ENCODE data around the gene ROR2. TPM values are rescaled to one million over a fixed set of nuclear protein-coding genes. Genes with fewer than 3 reads are reported as not detected.
"Not testable (repeated sequence)": the region's sequence is repeated elsewhere in the genome, so short reads cannot be mapped to it uniquely, and the experiment has no call there.

The ROR2 gene
- total RNA-seq, 1 experiment from 2014 or later = not detected

DNA sequence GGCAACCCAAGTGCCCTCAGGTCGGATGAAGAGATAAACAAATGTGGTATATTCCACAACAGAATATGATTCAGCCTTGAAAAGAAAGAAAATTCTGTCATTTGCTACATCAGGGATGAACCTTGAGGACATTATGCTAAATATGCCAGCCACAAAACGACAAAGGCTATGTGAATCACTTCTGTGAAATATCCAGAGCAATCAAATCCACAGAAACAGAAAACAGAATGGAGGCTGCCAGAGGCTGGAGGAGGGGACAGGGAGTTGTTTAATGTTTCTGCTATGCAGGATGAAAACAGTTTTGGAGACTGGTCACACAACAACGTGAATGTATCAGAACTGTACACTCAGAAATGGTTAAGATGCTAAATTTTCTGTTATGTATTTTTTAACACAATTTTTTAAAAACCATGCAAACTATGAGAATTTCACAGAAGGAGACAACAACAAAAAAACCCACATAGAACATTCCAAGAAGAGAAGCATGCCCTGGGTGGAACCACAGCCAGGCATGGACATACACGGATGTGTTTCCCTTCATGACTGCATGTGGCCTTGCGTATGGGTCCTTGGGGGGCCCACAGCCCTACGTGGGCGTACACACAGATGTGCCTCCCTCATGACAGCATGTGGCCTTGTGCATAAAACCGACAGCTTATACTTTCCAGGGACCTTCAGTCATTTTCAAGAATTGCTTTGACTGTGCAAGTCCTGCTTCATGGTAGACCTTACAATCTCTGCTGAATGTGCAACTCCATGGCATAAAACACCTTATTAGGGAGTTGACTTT is 146.7 kb downstream of the ROR2 start:
- H3K4me1 Mint-ChIP-seq (ENCODE audit: low read depth, unreplicated experiment) = peaks cover 8% of the 10 kb centered on the region
- no peak overlapping the region for H3K4me3 Mint-ChIP-seq (ENCODE audit: low read depth, unreplicated experiment)
- peaks cover 53% of the 10 kb centered on the region for H3K27me3 Mint-ChIP-seq (ENCODE audit: unreplicated experiment)
- intact Hi-C loops (cut with micrococcal nuclease; ENCODE audit: unreplicated experiment) = no loop called here
- TF ChIP-seq, protein P1, sequence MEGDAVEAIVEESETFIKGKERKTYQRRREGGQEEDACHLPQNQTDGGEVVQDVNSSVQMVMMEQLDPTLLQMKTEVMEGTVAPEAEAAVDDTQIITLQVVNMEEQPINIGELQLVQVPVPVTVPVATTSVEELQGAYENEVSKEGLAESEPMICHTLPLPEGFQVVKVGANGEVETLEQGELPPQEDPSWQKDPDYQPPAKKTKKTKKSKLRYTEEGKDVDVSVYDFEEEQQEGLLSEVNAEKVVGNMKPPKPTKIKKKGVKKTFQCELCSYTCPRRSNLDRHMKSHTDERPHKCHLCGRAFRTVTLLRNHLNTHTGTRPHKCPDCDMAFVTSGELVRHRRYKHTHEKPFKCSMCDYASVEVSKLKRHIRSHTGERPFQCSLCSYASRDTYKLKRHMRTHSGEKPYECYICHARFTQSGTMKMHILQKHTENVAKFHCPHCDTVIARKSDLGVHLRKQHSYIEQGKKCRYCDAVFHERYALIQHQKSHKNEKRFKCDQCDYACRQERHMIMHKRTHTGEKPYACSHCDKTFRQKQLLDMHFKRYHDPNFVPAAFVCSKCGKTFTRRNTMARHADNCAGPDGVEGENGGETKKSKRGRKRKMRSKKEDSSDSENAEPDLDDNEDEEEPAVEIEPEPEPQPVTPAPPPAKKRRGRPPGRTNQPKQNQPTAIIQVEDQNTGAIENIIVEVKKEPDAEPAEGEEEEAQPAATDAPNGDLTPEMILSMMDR (IDR thresholded peaks at IDR 0.05; ENCODE audit: unreplicated experiment) = no peak
- CTCF ChIA-PET = no interaction called here
- no peaks in the 10 kb centered on the region for H3K9me3 Mint-ChIP-seq (ENCODE audit: low read depth, unreplicated experiment)
- no peak overlapping the region for H3K27ac Mint-ChIP-seq (ENCODE audit: unreplicated experiment)
- no peaks in the 10 kb centered on the region for H3K36me3 Mint-ChIP-seq (ENCODE audit: insufficient read depth, unreplicated experiment)
- no TSS peak for BruUV-seq (replicated peaks)
- no peak for DNase-seq

DNA sequence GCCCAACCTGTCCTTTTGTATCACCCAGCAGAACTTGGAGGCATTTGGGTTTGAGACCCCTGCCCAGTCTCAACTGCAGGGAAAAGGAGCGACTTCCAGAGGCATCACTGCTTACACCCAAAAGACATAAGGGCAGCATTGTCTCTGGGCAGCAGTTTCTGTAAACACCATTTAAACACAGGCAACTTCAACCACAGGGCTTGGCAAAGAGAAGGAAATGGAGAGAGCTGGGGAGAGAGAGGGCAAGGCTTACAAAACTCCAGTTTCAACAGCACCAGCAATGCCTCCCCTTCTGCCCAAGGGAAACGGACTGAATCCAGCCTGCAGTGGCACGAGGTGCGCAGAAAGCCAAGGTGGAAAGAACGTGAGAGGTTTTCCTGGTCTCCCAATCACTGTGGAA is 147.6 kb downstream of the ROR2 start:
- BruUV-seq (replicated peaks) = no TSS peak
- H3K4me3 Mint-ChIP-seq (ENCODE audit: low read depth, unreplicated experiment) = no peak overlapping the region
- TF ChIP-seq, protein P1 (IDR thresholded peaks at IDR 0.05; ENCODE audit: unreplicated experiment) = no peak
- peaks cover 8% of the 10 kb centered on the region for H3K4me1 Mint-ChIP-seq (ENCODE audit: low read depth, unreplicated experiment)
- no peaks in the 10 kb centered on the region for H3K9me3 Mint-ChIP-seq (ENCODE audit: low read depth, unreplicated experiment)
- CTCF ChIA-PET = no interaction called here
- intact Hi-C loops (cut with micrococcal nuclease; ENCODE audit: unreplicated experiment) = no loop called here
- H3K27me3 Mint-ChIP-seq (ENCODE audit: unreplicated experiment) = peaks cover 47% of the 10 kb centered on the region
- DNase-seq = no peak
- H3K36me3 Mint-ChIP-seq (ENCODE audit: insufficient read depth, unreplicated experiment) = no peaks in the 10 kb centered on the region
- H3K27ac Mint-ChIP-seq (ENCODE audit: unreplicated experiment) = no peak overlapping the region

DNA sequence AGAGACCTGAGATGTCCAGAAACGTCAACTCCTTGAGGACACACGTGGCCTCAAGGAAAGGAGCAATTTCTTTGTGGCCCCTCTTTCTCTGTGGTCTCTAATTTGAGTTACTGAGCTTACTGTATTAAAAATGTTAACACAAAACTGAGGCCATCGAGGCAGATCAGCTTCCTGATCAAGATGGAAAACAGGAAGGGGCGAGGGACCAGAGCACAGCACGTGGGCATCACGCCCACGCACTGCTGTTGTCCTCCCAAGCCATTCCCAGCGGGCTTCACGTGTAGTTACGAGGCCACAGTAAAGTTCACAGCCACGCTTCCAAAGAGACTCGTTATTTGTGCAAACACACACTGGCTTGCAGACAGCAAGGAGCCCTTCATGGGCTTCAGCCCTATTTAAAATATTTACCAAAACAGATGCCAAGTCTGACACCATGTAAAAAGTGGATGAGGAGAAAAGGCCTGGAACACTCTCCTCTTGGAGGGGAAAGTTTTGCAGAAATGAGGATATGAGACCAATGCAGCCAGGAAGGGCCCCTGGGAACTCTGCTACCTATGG is 149.5 kb downstream of the ROR2 start:
- Mint-ChIP-seq H3K27ac (ENCODE audit: unreplicated experiment) (no peak overlapping the region), H3K4me1 (ENCODE audit: low read depth, unreplicated experiment) (peaks cover 8% of the 10 kb centered on the region), H3K4me3 (ENCODE audit: low read depth, unreplicated experiment) (no peak overlapping the region), H3K9me3 (ENCODE audit: low read depth, unreplicated experiment) (no peaks in the 10 kb centered on the region), H3K36me3 (ENCODE audit: insufficient read depth, unreplicated experiment) (no peaks in the 10 kb centered on the region), H3K27me3 (ENCODE audit: unreplicated experiment) (peaks cover 29% of the 10 kb centered on the region)
- no TSS peak for BruUV-seq (replicated peaks)
- intact Hi-C loops (cut with micrococcal nuclease; ENCODE audit: unreplicated experiment) = no loop called here
- DNase-seq = no peak
- TF ChIP-seq, protein P1 (IDR thresholded peaks at IDR 0.05; ENCODE audit: unreplicated experiment) = no peak
- CTCF ChIA-PET = no interaction called here

DNA sequence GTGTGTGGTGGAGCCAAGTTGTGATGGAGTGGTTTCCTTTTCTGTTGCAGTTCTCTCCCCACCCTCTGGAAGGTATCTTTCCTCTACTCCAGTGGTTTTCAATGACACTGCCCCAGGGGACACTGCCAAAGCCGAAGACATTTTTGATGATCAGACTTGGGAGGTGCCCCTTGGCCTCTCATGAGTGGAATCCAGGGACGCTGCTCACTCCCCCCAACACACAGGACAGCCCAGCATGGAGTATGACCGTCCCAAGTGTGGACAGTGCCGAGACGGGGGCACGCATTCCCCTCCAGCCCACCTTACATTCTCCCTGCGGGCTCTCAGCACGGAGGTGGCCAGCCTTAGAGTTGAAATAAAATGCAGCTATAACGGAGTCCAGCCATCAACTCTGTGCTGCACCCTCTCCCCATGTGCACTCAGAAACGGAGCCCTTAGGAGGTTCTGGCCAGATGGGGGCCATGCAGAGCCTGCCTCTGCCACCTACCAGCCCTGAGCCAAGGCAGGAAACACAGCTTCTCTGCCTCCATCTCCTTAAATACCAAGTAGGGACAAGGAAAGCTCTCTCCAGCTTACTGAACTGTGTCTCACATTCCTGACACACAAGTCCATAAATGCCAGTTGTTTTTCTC is 150.8 kb downstream of the ROR2 start:
- Mint-ChIP-seq H3K4me1 (ENCODE audit: low read depth, unreplicated experiment) (peaks cover 8% of the 10 kb centered on the region), H3K4me3 (ENCODE audit: low read depth, unreplicated experiment) (no peak overlapping the region), H3K27me3 (ENCODE audit: unreplicated experiment) (peaks cover 19% of the 10 kb centered on the region), H3K36me3 (ENCODE audit: insufficient read depth, unreplicated experiment) (no peaks in the 10 kb centered on the region), H3K9me3 (ENCODE audit: low read depth, unreplicated experiment) (no peaks in the 10 kb centered on the region), H3K27ac (ENCODE audit: unreplicated experiment) (no peak overlapping the region)
- intact Hi-C loops (cut with micrococcal nuclease; ENCODE audit: unreplicated experiment) = no loop called here
- no TSS peak for BruUV-seq (replicated peaks)
- TF ChIP-seq, protein P1 (IDR thresholded peaks at IDR 0.05; ENCODE audit: unreplicated experiment) = no peak
- no peak for DNase-seq
- CTCF ChIA-PET = no interaction called here

DNA sequence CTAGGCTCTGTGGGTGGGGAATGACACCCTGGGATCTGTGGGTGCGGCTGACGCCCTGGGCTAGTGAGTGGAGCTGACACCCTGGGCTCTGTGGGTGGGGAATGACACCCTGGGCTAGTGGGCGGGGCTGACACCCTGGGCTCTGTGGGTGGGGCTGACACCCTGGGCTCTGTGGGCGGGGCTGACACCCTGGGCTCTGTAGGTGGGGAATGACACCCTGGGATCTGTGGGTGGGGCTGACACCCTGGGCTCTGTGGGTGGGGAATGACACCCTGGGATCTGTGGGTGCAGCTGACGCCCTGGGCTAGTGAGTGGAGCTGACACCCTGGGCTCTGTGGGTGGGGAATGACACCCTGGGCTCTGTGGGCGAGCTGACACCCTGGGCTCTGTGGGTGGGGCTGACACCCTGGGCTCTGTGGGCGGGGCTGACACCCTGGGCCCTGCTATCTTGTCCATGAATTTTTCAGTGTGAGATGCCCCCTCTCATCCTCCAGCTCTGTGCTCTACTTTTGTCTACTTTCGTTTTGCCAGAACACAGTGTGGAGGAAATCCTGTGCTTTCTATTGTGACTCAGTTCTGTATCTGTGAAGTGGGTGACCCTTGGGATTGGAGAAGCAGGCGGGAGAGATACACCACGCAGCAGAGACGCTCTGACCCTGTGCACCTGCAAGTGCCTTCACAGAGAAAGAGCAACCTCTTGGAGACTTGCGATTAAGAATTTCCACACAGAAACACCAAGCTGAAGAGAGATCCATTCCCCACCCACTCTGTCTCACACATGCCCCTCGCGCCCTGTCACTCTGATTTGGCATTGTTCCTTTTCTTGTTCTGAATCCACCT is 151.5 kb downstream of the ROR2 start:
- CTCF ChIA-PET; H3K36me3 Mint-ChIP-seq (ENCODE audit: insufficient read depth, unreplicated experiment); intact Hi-C loops (cut with micrococcal nuclease; ENCODE audit: unreplicated experiment); H3K27ac Mint-ChIP-seq (ENCODE audit: unreplicated experiment); BruUV-seq (replicated peaks); DNase-seq; H3K4me1 Mint-ChIP-seq (ENCODE audit: low read depth, unreplicated experiment); H3K9me3 Mint-ChIP-seq (ENCODE audit: low read depth, unreplicated experiment); H3K4me3 Mint-ChIP-seq (ENCODE audit: low read depth, unreplicated experiment): not testable (repeated sequence)
- peaks cover 17% of the 10 kb centered on the region for H3K27me3 Mint-ChIP-seq (ENCODE audit: unreplicated experiment)

DNA sequence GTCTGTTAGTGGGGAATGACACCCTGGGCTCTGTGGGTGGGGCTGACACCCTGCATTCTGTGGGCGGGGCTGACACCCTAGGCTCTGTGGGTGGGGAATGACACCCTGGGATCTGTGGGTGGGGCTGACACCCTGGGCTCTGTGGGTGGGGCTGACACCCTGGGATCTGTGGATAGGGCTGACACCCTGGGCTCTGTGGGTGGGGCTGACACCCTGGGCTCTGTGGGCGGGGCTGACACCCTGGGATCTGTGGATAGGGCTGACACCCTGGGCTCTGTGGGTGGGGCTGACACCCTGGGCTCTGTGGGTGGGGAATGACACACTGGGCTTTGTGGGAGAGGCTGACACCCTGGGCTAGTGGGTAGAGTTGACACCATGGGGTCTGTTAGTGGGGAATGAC is 152.5 kb downstream of the ROR2 start:
- H3K9me3 Mint-ChIP-seq (ENCODE audit: low read depth, unreplicated experiment); H3K27me3 Mint-ChIP-seq (ENCODE audit: unreplicated experiment); H3K36me3 Mint-ChIP-seq (ENCODE audit: insufficient read depth, unreplicated experiment); CTCF ChIA-PET; H3K27ac Mint-ChIP-seq (ENCODE audit: unreplicated experiment); H3K4me3 Mint-ChIP-seq (ENCODE audit: low read depth, unreplicated experiment); intact Hi-C loops (cut with micrococcal nuclease; ENCODE audit: unreplicated experiment); H3K4me1 Mint-ChIP-seq (ENCODE audit: low read depth, unreplicated experiment); BruUV-seq (replicated peaks); DNase-seq: not testable (repeated sequence)
